NCI-H1417 (cell line): Measurements from ENCODE around the gene PYGL.
"Not testable (repeated sequence)": the region's sequence is repeated elsewhere in the genome, so short reads cannot be mapped to it uniquely, and the experiment has no call there.

Experiments used
- DNase-seq, 3 experiments: peaks; one replicate each; lab custom pipeline; 2025; lab: John Stamatoyannopoulos, UW

The PYGL gene

GRCh38 chr14:50943943-50944646, at the start of gene PYGL:
Gene PYGL (minus strand): TSS chr14:50944483. CDS start chr14:50944403, 80 bp downstream.
- peak; percentile 37 to 71 (median 69) for DNase-seq

DNA sequence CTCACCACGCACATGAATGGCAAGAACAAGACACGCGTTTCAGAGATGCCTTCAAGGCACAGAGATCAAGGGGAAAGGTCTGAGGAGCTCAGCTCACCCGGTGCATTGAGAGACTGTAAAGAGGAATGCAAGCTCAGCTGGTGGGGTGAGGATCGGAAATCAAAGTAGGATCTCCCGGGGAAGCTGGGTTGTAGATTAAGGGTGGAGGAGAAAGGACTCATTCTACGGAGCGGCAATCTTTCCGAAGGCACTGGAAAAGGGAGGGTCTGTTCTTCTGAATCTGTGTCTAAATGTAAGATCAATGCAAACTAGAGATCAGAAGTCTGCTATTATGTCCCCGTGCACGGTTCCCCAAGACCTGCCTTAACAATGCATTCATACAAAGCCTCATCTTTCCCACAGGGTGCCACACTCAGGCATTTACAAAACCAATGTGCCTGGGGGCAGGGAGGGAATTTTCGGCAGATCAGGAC, 41.6 kb upstream of the PYGL start:
- DNase-seq, result no peak

- DNase-seq, result no peak
Observed at GRCh38 chr14:50985124-50985858, 41.0 kb upstream of the PYGL start.

- no peak for DNase-seq
Observed at GRCh38 chr14:50984036-50984710, 39.9 kb upstream of the PYGL start.

DNA sequence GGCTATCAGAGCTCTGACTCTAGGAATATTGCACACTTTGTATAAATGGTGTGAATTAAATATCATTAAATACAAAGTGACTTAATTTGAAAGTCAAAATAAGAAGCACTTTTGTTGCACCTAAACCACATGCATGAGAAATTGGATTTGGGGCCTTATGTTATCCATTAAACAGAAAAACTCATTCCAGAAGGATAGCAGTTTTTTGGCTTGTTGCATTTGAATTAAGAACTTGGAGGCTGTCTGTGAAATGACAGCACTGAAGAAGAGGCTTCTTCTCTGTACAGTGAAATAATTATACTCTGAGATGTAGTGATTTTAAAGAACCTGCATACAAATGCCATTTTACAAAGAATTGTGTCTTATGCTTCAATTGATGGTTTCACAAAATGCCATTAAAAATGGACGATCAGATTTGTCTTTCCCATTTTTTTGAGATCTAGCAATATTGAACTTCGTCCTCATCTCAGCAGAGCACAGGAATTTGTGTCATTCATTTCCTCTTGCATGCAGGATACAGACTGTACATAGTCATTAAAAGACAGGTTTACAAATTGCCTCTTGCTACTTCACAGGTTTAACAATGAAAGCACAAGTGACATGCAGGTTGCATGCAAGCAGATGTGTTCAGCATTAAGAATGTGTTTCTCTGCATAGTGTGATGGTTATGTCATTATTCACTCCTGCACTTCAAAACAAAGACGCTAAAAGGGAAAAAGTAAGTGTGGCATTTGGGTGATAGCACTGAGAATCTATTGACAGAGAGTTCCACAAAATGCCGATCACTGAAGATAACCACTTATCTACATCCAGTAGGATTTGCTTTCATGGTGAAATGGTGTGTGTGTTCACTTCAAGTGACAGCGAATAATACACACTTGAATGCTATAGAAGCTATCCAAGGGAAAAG, 35.9 kb upstream of the PYGL start:
- DNase-seq, result peak in 1 of 3 experiments; percentile 12

- no peak for DNase-seq
Observed at GRCh38 chr14:50978888-50979287, 34.6 kb upstream of the PYGL start.

DNA sequence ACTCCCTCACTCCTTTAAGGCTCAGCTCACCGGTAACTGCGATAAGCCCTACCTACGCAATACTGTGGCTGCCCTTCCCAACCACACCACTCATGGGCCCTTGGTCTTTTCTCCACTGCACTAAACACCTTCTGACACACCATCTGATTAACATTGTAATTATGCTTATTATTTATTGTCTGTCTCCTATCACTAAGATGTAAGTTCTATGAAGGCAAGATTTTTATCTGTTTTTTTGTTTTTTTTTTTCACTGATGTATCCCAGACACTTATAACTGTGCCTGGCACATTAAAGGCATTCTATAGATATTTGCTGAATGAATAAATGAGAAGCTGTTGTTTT, 34.2 kb upstream of the PYGL start:
- DNase-seq, result no peak

DNA sequence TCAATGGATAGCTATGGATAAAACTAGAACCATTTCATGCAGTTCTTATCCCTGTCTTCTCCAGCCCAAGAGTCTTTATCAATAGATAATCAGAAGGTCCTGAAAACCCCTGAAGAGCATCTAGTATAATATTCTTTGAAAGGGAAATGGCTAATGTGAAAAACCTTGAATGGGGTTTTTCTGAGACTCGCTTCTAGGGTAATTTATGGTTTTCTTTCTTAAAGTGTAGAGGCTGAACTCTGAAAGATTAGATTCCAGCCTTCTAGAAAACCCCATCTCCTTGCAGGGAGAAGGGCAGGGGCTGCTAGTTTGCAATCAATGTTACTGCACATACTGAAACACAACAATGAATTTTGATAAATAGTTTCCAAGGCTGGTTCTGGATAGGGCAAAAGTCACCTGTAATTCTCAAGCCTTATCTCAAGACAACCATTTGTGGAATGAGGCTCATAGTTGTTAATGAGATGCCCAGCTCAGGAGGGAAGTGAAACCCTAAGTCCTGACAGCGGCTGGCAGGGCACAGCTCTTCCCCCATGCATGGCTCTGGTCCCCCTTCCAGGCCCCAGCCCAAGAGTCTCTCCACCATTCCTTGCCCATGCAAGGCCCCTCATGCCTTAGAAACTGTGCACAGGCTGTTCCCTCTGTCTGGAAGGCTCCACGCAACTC, 33.7 kb upstream of the PYGL start:
- DNase-seq, result no peak

DNA sequence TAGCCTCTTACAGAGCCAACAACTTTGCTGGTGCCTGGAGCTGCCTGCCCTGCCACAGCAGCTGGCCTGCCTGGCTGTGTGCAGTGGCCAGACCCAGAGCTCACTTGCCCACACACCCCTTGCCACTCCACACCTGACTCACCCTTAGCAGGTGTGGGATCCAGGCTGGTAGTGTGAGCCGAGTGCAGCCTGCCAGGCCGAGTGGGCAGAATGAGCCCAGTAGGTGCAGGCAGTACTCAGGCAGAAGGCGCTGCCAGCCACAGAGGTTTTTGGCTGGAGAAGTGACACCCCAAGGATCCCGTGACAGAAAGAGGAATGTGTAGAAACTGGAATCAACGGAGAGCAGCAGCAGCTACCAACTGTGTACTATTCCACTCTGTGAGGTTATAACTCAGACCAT, 29.8 kb upstream of the PYGL start:
- DNase-seq, result no peak

DNA sequence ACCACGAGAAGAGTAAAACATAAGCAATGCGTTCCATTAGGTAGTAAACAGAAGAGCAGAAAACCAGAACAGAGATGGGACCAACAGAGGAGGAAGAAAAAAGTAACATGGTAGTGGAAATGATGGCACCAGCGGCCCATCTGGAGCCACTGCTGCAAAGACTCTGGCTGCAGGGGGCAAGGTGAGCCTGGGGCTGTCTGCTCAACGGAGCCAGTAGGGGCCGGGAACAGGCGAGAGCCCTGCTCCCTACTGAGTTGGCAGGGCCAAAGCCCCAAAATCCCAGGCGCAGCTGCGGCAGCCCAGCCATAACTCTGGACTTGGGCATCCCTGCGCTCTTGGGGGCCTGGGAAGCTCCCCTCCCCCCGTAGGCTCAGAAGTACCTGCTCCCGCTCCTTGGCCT, 28.5 kb upstream of the PYGL start:
- DNase-seq, result no peak

DNA sequence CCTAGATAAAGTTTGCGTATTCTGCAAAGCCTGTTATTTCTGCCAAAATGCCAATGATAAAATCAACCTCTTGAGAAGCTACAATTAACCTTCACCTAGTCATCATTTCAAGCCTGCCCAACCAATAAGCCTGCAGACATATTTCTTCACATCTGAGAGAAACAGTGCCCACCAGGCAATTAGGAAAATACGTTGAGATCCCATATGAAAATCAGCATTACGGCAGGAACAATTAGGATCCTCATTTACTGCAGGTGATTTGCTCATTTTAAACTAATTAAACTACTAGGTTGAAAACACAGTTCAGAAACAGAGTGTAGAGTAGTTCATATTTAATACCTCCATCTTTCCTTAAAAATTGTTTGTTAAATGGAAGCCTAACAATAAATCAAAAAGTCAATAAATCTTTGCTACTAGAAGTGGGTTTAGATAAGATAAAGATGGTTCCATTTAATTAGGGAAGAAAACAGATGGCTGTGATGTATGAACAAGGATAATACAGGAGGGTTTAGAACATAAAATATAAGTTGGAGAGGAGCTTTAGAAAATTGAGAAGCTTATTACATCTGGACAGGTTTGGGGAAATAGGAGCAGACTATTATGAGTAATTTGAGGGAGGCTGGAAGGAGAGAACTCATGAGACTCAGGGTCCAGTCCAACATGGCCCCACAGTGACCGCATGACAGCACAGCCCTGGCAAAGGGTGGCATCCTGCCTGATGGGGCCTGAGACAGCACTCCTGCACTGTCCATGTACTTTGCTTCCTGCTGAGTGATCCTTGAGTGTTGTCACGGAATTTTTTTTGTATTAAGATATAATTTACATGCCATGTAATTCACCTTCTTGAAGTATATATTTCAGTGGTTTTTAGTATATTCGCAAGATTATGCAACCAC, 26.9 kb upstream of the PYGL start:
- DNase-seq, result no peak

DNA sequence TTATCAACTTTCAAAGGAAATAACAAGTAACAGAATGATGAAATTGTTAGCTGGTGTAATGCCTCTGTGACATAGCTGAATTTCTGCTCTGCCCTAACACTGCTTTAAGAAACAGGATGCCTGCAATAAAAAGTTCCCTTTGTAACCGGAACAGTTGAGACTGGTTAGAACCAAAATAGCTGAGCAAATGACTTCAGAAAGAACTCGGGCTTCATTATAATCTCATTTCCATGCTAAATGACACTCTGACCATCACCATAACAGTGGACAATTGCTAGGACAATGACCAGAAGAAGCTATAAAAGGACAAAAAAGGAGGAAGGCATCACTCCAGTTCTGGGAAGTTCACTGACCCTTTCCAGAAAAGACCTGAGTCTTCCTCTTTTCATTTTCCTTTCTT, 23.5 kb upstream of the PYGL start:
- DNase-seq, result no peak

DNA sequence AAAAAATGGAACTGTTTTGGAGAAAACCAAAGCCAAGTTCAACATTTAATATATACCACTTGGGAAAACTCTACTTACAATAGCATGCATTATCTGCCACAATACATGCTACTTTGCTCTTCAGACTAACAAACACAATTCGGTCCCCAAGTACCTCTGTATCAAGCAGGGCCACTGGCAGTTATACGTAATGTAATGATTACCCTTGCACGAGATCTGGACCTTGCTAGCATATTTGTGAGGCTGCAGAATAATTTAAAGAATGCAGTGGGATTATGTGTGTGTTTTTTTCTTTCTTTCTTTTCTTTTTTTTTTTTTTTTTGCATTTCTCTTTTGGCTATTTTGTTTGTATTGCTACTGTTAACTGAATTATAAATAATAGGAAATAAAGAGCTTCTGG, 22.8 kb upstream of the PYGL start:
- no peak for DNase-seq

- DNase-seq, result peak in 1 of 3 experiments; percentile 10
Observed at GRCh38 chr14:50964683-50965390, 20.6 kb upstream of the PYGL start.

DNA sequence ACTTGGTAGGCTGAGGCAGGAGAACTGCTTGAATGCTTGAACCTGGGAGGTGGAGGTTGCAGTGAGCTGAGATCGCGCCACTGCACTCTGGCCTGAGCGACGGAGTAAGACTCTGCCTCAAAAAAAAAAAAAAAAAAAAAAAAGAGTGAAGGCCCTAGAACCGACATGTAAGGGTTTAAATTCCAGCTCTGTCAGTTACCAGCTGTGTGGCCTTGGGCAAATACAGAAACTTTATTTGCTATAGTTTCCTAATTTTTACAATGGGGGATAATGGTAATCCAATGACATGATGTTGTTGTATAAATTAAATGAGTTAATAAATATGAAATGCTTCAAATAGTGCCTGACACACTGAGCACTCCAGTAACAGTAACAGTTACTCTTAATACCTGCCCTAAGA, 19.6 kb upstream of the PYGL start:
- no peak for DNase-seq

GRCh38 chr14:50961605-50962221, 17.4 kb upstream of the PYGL start:
- DNase-seq, result no peak

GRCh38 chr14:50957296-50957695, 13.0 kb upstream of the PYGL start:
- no peak for DNase-seq

DNA sequence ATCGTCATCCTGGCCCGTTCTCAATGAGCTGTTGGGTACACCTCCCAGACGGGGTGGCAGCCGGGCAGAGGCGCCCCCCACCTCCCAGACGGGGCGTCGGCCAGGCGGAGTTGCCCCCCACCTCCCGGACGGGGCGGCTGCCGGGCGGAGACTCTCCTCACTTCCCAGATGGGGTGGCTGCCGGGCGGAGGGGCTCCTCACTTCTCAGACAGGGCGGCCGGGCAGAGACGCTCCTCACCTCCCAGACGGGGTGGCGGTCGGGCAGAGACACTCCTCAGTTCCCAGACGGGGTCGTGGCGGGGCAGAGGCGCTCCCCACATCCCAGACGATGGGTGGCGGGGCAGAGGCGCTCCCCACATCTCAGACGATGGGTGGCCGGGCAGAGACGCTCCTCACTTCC, 12.1 kb upstream of the PYGL start:
- DNase-seq, result not testable (repeated sequence)

- peak in 2 of 3 experiments; percentile 62 to 76 for DNase-seq
Observed at GRCh38 chr14:50955373-50956043, 11.2 kb upstream of the PYGL start.
